SK-N-SH treated with all-trans-retinoic acid at 6 μM for 48 hours (cell line): ENCODE results near the gene DEPDC7.

Experiments used
- ATAC-seq: fragments of 200-7000 bp; cut with Tn5 transposase; 3 replicates; pipeline ENCODE4 v1.9.1; 2020; ENCODE audit warnings: mild to moderate bottlenecking, moderate library complexity
- ARNTL ChIP-seq: fragments of 450-650 bp; formaldehyde crosslinking; IDR thresholded peaks from 2 replicates; pipeline ENCODE4 v1.5.0; 2020; ENCODE audit warnings: low read depth, mild to moderate bottlenecking, moderate library complexity, borderline replicate concordance
- BACH2 ChIP-seq: fragments of 250-450 bp; sonication (Bioruptor Pico); IDR thresholded peaks from 2 replicates; pipeline ENCODE4 v1.9.0; 2021; ENCODE audit warnings: mild to moderate bottlenecking, borderline replicate concordance
- CSDC2 ChIP-seq: fragments of 250-450 bp; sonication (Bioruptor Pico); IDR thresholded peaks from 2 replicates; pipeline ENCODE4 v1.5.0; 2020; ENCODE audit warnings: mild to moderate bottlenecking, moderate library complexity
- ESRRG ChIP-seq: fragments of 250-450 bp; sonication (Bioruptor Pico); IDR thresholded peaks from 2 replicates; pipeline ENCODE4 v1.6.1; 2021; ENCODE audit warnings: mild to moderate bottlenecking
- GLIS3 ChIP-seq: fragments of 250-450 bp; sonication (Bioruptor Pico); IDR thresholded peaks from 2 replicates; pipeline ENCODE4 v1.5.0; 2020; ENCODE audit warnings: mild to moderate bottlenecking, moderate library complexity
- ISL1 ChIP-seq: fragments of 250-450 bp; sonication (Bioruptor Pico); IDR thresholded peaks from 2 replicates; pipeline ENCODE4 v2.1.2; 2022; ENCODE audit warnings: mild to moderate bottlenecking, moderate library complexity
- OSR1 ChIP-seq: fragments of 250-450 bp; sonication (Bioruptor Pico); IDR thresholded peaks from 2 replicates; pipeline ENCODE4 v1.8.0; 2022; ENCODE audit warnings: moderate library complexity, mild to moderate bottlenecking, inconsistent platforms
- RARB ChIP-seq: fragments of 250-450 bp; sonication (Bioruptor Pico); IDR thresholded peaks from 2 replicates; pipeline ENCODE4 v1.8.0; 2021; ENCODE audit warnings: mild to moderate bottlenecking, moderate library complexity
- SNAI2 ChIP-seq: fragments of 250-450 bp; sonication (Bioruptor Pico); IDR thresholded peaks from 2 replicates; pipeline ENCODE4 v1.5.0; 2020; ENCODE audit warnings: mild to moderate bottlenecking, moderate library complexity
- TOX ChIP-seq: fragments of 250-450 bp; sonication (Bioruptor Pico); IDR thresholded peaks from 2 replicates; pipeline ENCODE4 v1.8.0; 2021; ENCODE audit warnings: mild to moderate bottlenecking, moderate library complexity, borderline replicate concordance
- ZC3H10 ChIP-seq: fragments of 250-450 bp; sonication (Bioruptor Pico); IDR thresholded peaks from 2 replicates; pipeline ENCODE4 v1.5.1; 2021; ENCODE audit warnings: mild to moderate bottlenecking, moderate library complexity
- ZFP3 ChIP-seq: fragments of 250-450 bp; sonication (Bioruptor Pico); IDR thresholded peaks from 2 replicates; pipeline ENCODE4 v1.5.0; 2020; ENCODE audit warnings: mild to moderate bottlenecking, moderate library complexity
- ZNF565 ChIP-seq: fragments of 450-650 bp; formaldehyde crosslinking; conservative IDR thresholded peaks from 2 replicates; pipeline ENCODE4 v1.5.0; 2020; ENCODE audit warnings: low read depth, mild to moderate bottlenecking, moderate library complexity
- ZNF70 ChIP-seq: fragments of 450-650 bp; formaldehyde crosslinking; IDR thresholded peaks from 2 replicates; pipeline ENCODE4 v1.5.0; 2020; ENCODE audit warnings: mild to moderate bottlenecking, moderate library complexity
- ZNF8 ChIP-seq: fragments of 450-650 bp; formaldehyde crosslinking; IDR thresholded peaks from 2 replicates; pipeline ENCODE4 v1.5.0; 2020; ENCODE audit warnings: mild to moderate bottlenecking, moderate library complexity
- TF ChIP-seq, protein P1 (sequence below): fragments of 250-450 bp; sonication (Bioruptor Pico); IDR thresholded peaks from 2 replicates; pipeline ENCODE4 v1.8.0; 2021; ENCODE audit warnings: low read depth, mild to moderate bottlenecking, moderate library complexity, borderline replicate concordance
- TF ChIP-seq, protein P2 (sequence below): fragments of 250-450 bp; sonication (Bioruptor Pico); IDR thresholded peaks from 2 replicates; pipeline ENCODE4 v1.5.1; 2021; ENCODE audit warnings: mild to moderate bottlenecking, moderate library complexity
- TF ChIP-seq, protein P3 (sequence below): fragments of 250-450 bp; sonication (Bioruptor Pico); IDR thresholded peaks from 2 replicates; pipeline ENCODE4 v1.5.1; 2020; ENCODE audit warnings: low read depth, mild to moderate bottlenecking, moderate library complexity

DEPDC7 gene

DNA sequence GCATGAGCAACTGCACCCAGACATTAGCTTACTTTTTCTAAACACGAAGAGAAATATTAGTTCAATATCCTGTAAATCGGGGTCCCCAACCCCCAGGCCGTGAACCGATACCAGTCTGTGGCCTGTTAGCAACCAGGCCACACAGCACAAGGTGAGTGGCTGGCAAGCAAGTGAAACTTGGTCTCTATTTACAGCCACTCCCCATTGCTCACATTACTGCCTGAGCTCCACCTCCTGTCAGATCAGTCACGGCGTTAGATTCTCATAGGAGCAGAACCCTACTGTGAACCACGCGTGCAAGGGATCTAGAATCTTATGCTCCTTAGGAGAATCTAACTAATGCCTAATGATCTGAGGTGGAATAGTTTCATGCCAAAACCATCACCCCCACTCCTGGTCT lies 27.8 kb upstream of the DEPDC7 start:
- no peak for TF ChIP-seq ZFP3 (CRISPR knock-in tag)
- no peak for TF ChIP-seq ZNF8 (CRISPR knock-in tag)
- TF ChIP-seq, protein P1, sequence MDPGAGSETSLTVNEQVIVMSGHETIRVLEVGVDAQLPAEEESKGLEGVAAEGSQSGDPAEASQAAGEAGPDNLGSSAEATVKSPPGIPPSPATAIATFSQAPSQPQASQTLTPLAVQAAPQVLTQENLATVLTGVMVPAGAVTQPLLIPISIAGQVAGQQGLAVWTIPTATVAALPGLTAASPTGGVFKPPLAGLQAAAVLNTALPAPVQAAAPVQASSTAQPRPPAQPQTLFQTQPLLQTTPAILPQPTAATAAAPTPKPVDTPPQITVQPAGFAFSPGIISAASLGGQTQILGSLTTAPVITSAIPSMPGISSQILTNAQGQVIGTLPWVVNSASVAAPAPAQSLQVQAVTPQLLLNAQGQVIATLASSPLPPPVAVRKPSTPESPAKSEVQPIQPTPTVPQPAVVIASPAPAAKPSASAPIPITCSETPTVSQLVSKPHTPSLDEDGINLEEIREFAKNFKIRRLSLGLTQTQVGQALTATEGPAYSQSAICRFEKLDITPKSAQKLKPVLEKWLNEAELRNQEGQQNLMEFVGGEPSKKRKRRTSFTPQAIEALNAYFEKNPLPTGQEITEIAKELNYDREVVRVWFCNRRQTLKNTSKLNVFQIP: no peak
- TF ChIP-seq RARB (CRISPR knock-in tag): no peak
- ATAC-seq: no peak

DNA sequence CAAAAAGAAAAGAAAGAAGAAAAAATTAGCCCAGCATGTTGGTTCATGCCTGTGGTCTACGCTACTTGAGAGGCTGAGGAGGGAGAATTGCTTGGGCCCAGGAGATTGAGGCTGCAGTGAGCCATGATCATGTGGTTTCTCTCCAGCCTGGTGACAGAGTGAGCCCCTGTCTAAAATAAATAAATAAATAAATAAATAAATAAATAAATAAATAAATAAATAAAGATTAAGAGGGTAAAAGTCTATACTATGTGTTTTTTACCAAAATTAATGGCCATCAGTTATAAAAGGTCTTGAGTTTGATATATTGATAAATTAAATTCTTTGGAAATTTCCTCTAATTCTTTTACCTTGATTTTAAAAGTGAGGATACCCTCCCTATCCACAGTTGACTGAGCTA lies 25.2 kb upstream of the DEPDC7 start:
- TF ChIP-seq TOX (CRISPR knock-in tag): no peak
- no peak for TF ChIP-seq GLIS3 (CRISPR knock-in tag)
- no peak for TF ChIP-seq ESRRG (CRISPR knock-in tag)
- TF ChIP-seq ZNF70: no peak
- TF ChIP-seq CSDC2 (CRISPR knock-in tag): no peak
- no peak for TF ChIP-seq ZNF565 (CRISPR knock-in tag)
- no peak for TF ChIP-seq BACH2 (CRISPR knock-in tag)
- TF ChIP-seq ISL1 (CRISPR knock-in tag): no peak
- TF ChIP-seq ZFP3 (CRISPR knock-in tag): no peak
- TF ChIP-seq, protein P1: no peak
- TF ChIP-seq, protein P2, sequence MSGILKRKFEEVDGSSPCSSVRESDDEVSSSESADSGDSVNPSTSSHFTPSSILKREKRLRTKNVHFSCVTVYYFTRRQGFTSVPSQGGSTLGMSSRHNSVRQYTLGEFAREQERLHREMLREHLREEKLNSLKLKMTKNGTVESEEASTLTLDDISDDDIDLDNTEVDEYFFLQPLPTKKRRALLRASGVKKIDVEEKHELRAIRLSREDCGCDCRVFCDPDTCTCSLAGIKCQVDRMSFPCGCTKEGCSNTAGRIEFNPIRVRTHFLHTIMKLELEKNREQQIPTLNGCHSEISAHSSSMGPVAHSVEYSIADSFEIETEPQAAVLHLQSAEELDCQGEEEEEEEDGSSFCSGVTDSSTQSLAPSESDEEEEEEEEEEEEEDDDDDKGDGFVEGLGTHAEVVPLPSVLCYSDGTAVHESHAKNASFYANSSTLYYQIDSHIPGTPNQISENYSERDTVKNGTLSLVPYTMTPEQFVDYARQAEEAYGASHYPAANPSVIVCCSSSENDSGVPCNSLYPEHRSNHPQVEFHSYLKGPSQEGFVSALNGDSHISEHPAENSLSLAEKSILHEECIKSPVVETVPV (CRISPR knock-in tag): no peak
- no peak for TF ChIP-seq ARNTL (CRISPR knock-in tag)
- TF ChIP-seq, protein P3, sequence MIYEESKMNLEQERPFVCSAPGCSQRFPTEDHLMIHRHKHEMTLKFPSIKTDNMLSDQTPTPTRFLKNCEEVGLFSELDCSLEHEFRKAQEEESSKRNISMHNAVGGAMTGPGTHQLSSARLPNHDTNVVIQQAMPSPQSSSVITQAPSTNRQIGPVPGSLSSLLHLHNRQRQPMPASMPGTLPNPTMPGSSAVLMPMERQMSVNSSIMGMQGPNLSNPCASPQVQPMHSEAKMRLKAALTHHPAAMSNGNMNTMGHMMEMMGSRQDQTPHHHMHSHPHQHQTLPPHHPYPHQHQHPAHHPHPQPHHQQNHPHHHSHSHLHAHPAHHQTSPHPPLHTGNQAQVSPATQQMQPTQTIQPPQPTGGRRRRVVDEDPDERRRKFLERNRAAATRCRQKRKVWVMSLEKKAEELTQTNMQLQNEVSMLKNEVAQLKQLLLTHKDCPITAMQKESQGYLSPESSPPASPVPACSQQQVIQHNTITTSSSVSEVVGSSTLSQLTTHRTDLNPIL (CRISPR knock-in tag): no peak
- no peak for TF ChIP-seq RARB (CRISPR knock-in tag)
- TF ChIP-seq ZC3H10 (CRISPR knock-in tag): no peak
- no peak for TF ChIP-seq OSR1
- ATAC-seq: no peak

DNA sequence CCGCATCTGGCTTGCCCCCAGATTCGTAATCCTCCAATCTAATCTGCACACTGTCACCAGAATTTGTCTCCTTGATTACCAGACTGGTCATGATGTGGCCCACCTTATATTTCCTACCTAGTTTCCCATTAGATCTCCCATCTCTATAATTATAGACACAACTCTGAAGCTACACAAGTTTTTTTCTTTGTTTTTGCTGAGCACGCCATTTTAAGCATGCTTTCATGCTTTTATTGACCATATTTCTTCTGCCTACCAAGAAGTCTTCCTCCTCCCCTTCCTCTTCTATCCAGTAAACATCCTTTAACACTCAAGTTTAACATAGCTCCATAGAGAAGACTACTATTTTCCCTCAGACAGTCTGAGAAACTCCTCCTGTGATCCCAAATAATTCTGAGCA lies 24.3 kb upstream of the DEPDC7 start:
- no peak for TF ChIP-seq GLIS3 (CRISPR knock-in tag)
- TF ChIP-seq, protein P2 (CRISPR knock-in tag): no peak
- no peak for TF ChIP-seq BACH2 (CRISPR knock-in tag)
- no peak for TF ChIP-seq SNAI2 (CRISPR knock-in tag)
- TF ChIP-seq, protein P1: no peak
- TF ChIP-seq, all 23 proteins: peak for 0
- ATAC-seq: no peak

DNA sequence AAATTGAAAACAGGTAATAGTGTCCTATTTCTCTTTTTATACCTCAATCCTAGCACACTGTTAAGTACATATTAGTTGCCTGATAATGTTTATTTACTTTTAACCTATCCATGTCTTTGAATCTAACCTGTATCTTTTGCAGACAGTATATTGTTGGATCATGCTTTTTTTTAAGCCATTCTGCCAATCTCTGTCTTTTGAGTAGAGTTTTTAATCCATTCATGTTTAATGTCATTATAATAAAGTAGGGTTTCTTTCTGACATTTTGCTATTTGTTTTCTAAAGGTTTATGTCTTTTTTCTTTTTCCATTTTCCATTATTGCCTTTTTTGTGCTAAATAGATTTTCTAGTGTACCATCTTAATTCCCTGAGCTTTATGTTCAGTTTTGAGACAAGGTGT lies 23.8 kb upstream of the DEPDC7 start:
- ATAC-seq: no peak
- TF ChIP-seq CSDC2 (CRISPR knock-in tag) (no peak), ZFP3 (CRISPR knock-in tag) (no peak), OSR1 (no peak), ZNF565 (CRISPR knock-in tag) (no peak), GLIS3 (CRISPR knock-in tag) (no peak), RARB (CRISPR knock-in tag) (no peak), SNAI2 (CRISPR knock-in tag) (no peak), BACH2 (CRISPR knock-in tag) (no peak)
- TF ChIP-seq, protein P2 (CRISPR knock-in tag): no peak
- TF ChIP-seq, protein P3 (CRISPR knock-in tag): no peak
